Measurements from ENCODE around the gene ARID1B. TPM values are rescaled to one million over a fixed set of nuclear protein-coding genes. Genes with fewer than 3 reads are reported as not detected.

Gene ARID1B
- total RNA-seq, 1 donor from 2014 or later, result 97.2 TPM

- Mint-ChIP-seq H3K4me3 (peak overlapping the region; percentile 96), H3K4me1 (ENCODE audit: unreplicated experiment) (peaks cover 35% of the 10 kb centered on the region), H3K27ac (peak overlapping the region; percentile 85), H3K27me3 (no peaks in the 10 kb centered on the region), H3K36me3 (no peaks in the 10 kb centered on the region), H3K9me3 (no peaks in the 10 kb centered on the region)
- no peak for TF ChIP-seq CTCF (conservative IDR thresholded peaks at IDR 0.05)
- no peak for DNase-seq (ENCODE audit: extremely low spot score, unreplicated experiment)
These were observed 242.6 kb downstream of the ARID1B start for GRCh38 chr6:157019733-157020132.

- Mint-ChIP-seq H3K36me3 (peaks cover 5% of the 10 kb centered on the region), H3K4me3 (peak overlapping the region; percentile 96), H3K4me1 (ENCODE audit: unreplicated experiment) (peaks cover 35% of the 10 kb centered on the region), H3K27ac (peak overlapping the region; percentile 99), H3K9me3 (no peaks in the 10 kb centered on the region), H3K27me3 (no peaks in the 10 kb centered on the region)
- no peak for TF ChIP-seq CTCF (conservative IDR thresholded peaks at IDR 0.05)
- DNase-seq (ENCODE audit: extremely low spot score, unreplicated experiment), result no peak
These were observed 243.2 kb downstream of the ARID1B start for GRCh38 chr6:157020398-157020797.

GRCh38 chr6:157020881-157021343, 243.7 kb downstream of the ARID1B start:
- Mint-ChIP-seq H3K27ac (peak overlapping the region; percentile 99), H3K9me3 (no peaks in the 10 kb centered on the region), H3K4me3 (peak overlapping the region; percentile 96), H3K4me1 (ENCODE audit: unreplicated experiment) (peaks cover 31% of the 10 kb centered on the region), H3K36me3 (peaks cover 6% of the 10 kb centered on the region), H3K27me3 (no peaks in the 10 kb centered on the region)
- no peak for DNase-seq (ENCODE audit: extremely low spot score, unreplicated experiment)
- TF ChIP-seq CTCF (conservative IDR thresholded peaks at IDR 0.05), result no peak

GRCh38 chr6:157021344-157021992, 244.3 kb downstream of the ARID1B start:
- Mint-ChIP-seq H3K27me3 (no peaks in the 10 kb centered on the region), H3K4me3 (peak overlapping the region; percentile 96), H3K4me1 (ENCODE audit: unreplicated experiment) (peaks cover 31% of the 10 kb centered on the region), H3K9me3 (peaks cover 4% of the 10 kb centered on the region), H3K27ac (peak overlapping the region; percentile 99), H3K36me3 (peaks cover 6% of the 10 kb centered on the region)
- DNase-seq (ENCODE audit: extremely low spot score, unreplicated experiment), result peak; percentile 92
- peak; percentile 63 for TF ChIP-seq CTCF (conservative IDR thresholded peaks at IDR 0.05)

GRCh38 chr6:157021993-157022740, 245.0 kb downstream of the ARID1B start:
- peak; percentile 86 for DNase-seq (ENCODE audit: extremely low spot score, unreplicated experiment)
- no peak for TF ChIP-seq CTCF (conservative IDR thresholded peaks at IDR 0.05)
- peaks cover 4% of the 10 kb centered on the region for H3K9me3 Mint-ChIP-seq
- H3K27ac Mint-ChIP-seq, result peak overlapping the region; percentile 99
- peak overlapping the region; percentile 96 for H3K4me3 Mint-ChIP-seq
- peaks cover 6% of the 10 kb centered on the region for H3K36me3 Mint-ChIP-seq
- H3K4me1 Mint-ChIP-seq (ENCODE audit: unreplicated experiment), result peaks cover 31% of the 10 kb centered on the region
- H3K27me3 Mint-ChIP-seq, result no peaks in the 10 kb centered on the region
